ENCODE data around the gene IL34. TPM values are rescaled to one million over a fixed set of nuclear protein-coding genes. Genes with fewer than 3 reads are reported as not detected.

The IL34 gene
- total RNA-seq, 6 donors from 2014 or later = 3.0 to 32.1 (median 14.8) TPM

DNA sequence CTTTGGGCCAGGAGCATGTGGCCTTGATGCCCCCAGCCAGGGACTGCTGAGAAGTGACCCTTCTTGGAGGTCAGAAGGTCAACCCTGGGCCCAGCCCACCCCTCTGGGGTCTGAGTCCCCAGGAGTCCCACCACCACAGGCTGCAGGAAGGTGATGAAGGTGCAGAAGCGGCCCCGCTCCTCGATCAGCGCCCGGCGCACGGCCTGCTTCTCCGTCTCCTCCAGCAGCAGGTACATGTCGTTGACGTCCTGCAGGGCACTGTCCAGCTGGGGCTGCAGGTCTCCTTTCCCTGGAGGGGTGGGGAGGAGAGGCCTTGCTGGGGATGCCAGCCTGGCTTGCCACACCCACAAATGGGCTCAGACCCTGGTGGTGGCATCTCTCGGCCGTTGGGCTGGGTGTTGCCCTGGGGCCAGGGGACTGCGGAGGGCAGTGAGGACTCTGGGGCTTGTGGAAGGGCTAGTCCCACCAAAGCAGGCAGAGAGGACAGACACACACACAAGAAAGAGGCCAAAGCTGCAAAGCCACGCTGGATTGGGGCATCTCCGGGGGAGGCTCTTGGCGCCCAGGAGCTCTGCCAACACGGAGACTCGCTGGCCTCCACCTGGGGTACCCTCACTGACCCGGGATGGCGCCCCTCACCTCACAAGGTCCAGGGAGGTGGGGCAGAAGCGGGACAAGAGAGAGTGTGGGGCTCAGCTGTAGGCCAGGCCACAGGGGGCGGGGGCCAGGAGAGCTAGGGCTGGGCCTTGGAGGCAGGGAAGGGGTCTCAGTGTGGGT is 31.9 kb downstream of the IL34 start:
- Histone ChIP-seq H3K36me3 (peaks cover 27 to 70% (median 55%) of the 10 kb centered on the region in 4 donors), H3K27ac (peak overlapping the region in 1 of 4 donors; percentile 89), H3K4me3 (no peak overlapping the region), H3K4me1 (peaks cover 27 to 38% (median 31%) of the 10 kb centered on the region in 4 donors), H3K27me3 (no peaks in the 10 kb centered on the region), H3K9me3 (no peaks in the 10 kb centered on the region)
- TF ChIP-seq EP300 (IDR thresholded peaks at IDR 0.05) (no peak), POLR2A (IDR thresholded peaks at IDR 0.05) (no peak), POLR2AphosphoS5 (IDR thresholded peaks at IDR 0.05) (no peak)
- TF ChIP-seq, protein P1, sequence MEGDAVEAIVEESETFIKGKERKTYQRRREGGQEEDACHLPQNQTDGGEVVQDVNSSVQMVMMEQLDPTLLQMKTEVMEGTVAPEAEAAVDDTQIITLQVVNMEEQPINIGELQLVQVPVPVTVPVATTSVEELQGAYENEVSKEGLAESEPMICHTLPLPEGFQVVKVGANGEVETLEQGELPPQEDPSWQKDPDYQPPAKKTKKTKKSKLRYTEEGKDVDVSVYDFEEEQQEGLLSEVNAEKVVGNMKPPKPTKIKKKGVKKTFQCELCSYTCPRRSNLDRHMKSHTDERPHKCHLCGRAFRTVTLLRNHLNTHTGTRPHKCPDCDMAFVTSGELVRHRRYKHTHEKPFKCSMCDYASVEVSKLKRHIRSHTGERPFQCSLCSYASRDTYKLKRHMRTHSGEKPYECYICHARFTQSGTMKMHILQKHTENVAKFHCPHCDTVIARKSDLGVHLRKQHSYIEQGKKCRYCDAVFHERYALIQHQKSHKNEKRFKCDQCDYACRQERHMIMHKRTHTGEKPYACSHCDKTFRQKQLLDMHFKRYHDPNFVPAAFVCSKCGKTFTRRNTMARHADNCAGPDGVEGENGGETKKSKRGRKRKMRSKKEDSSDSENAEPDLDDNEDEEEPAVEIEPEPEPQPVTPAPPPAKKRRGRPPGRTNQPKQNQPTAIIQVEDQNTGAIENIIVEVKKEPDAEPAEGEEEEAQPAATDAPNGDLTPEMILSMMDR (IDR thresholded peaks at IDR 0.05) = no peak
- 90 to 92% methylated on average over 10 to 20 of the region's 22 CpGs for WGBS, 2 donors
- peak in 1 of 2 donors; percentile 81 for DNase-seq
- ATAC-seq (ENCODE audit: low FRiP score in 2 of 2) = no peak

DNA sequence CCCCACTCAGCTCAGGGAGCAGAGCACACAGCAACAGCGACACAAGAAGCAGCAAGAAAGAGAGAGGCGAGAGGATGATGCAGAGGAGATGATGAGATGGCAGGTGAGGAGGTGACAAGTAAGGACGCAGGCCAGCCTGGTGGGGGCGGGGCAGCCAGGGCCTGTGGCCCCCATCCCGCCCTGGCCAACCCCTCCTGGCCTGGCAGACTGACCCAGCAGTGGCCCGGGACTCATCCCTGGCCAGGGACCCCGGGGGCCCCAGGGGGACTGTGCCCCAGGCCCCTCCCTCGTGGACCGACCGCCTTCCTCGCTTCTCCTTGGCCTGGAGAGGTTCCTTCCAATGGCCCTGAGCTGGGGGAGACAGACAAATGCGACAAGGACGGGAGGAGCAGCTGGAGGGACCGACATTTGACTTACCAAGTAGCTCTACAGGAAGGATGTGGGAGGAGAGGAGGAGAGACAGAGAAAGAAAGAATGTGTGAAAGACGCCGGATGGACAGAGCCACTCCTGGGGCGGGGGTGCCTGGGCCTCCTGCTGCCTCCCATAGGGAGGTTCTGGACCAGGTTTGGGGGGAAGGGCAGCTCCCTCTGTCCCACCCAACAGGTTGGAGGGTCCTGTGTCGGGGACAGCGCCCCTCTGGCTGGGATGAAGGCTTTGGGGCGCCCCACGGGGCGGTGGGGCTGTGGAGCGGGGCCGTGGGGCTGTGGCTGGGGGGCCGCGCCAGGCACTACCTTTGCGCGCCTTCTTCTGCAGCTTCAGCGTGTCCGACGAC is 32.7 kb downstream of the IL34 start:
- Histone ChIP-seq H3K36me3 (peaks cover 24 to 64% (median 50%) of the 10 kb centered on the region in 4 donors), H3K4me3 (no peak overlapping the region), H3K27ac (peak overlapping the region in 2 of 4 donors; percentile 89 to 93), H3K4me1 (peaks cover 35 to 46% (median 39%) of the 10 kb centered on the region in 4 donors), H3K9me3 (no peaks in the 10 kb centered on the region), H3K27me3 (no peaks in the 10 kb centered on the region)
- DNase-seq = peak in 1 of 2 donors; percentile 76
- WGBS, 2 donors = 88 to 89% methylated on average over 25 to 30 of the region's 31 CpGs
- TF ChIP-seq POLR2AphosphoS5 (IDR thresholded peaks at IDR 0.05) (no peak), POLR2A (IDR thresholded peaks at IDR 0.05) (no peak)
- no peak for ATAC-seq (ENCODE audit: low FRiP score in 2 of 2)

DNA sequence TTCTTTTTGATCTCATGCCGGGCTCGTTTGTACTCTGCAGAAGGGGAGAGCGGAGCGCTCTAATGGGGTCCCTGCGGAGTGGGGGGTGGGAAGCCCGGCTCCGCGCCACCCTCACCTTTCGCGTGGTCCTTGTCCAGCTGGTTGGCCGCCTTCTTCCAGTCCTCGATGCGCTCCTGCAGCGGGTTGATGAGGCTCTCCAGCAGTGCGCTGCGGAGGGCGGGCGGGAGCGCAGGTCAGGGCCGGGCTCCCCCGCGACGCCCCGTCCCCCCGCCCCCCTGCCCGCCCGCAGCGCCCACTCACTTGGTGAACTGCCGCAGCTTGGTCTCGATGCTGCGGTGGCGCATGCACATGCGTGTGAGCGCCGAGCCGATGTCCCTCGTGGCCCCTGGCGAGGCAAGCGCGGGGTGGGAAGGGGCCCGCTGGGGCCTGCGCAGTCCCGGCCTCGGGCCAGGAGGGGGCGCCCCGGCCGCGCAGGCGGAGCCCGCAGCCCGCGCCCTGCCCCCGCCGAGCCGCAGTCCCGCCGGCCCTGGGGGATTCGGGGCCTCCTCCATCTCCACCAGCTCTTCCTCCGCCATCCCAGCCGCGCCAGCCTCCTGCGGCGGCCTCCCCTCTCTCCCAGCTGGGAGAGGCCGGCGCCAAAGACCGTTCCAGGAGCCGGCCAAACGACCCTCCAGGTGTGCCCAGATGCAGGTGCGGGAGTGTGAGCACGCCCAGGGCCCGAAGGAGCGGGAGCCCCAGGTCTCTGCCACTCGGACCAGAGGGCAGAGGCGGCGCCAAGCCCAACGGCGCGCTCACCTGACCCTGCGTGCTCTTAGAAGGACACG is 33.5 kb downstream of the IL34 start:
- peaks cover 43 to 54% (median 47%) of the 10 kb centered on the region in 4 donors for H3K4me1 ChIP-seq
- DNase-seq = peak in 1 of 2 donors; percentile 87
- H3K27ac ChIP-seq = peak overlapping the region in 3 of 4 donors; percentile 68 to 93 (median 89)
- no peak overlapping the region for H3K4me3 ChIP-seq
- no peaks in the 10 kb centered on the region for H3K9me3 ChIP-seq
- no peak for ATAC-seq (ENCODE audit: low FRiP score in 2 of 2)
- peaks cover 0 to 3% (median 0%) of the 10 kb centered on the region in 4 donors for H3K27me3 ChIP-seq
- H3K36me3 ChIP-seq = peaks cover 21 to 56% (median 43%) of the 10 kb centered on the region in 4 donors
- WGBS, 2 donors = 83 to 88% methylated on average over 30 to 58 of the region's 80 CpGs
- TF ChIP-seq, protein P1 (IDR thresholded peaks at IDR 0.05) = peak; percentile 57 to 80 (median 71)
- TF ChIP-seq POLR2A (IDR thresholded peaks at IDR 0.05) (no peak), EP300 (IDR thresholded peaks at IDR 0.05) (no peak), POLR2AphosphoS5 (IDR thresholded peaks at IDR 0.05) (no peak)

DNA sequence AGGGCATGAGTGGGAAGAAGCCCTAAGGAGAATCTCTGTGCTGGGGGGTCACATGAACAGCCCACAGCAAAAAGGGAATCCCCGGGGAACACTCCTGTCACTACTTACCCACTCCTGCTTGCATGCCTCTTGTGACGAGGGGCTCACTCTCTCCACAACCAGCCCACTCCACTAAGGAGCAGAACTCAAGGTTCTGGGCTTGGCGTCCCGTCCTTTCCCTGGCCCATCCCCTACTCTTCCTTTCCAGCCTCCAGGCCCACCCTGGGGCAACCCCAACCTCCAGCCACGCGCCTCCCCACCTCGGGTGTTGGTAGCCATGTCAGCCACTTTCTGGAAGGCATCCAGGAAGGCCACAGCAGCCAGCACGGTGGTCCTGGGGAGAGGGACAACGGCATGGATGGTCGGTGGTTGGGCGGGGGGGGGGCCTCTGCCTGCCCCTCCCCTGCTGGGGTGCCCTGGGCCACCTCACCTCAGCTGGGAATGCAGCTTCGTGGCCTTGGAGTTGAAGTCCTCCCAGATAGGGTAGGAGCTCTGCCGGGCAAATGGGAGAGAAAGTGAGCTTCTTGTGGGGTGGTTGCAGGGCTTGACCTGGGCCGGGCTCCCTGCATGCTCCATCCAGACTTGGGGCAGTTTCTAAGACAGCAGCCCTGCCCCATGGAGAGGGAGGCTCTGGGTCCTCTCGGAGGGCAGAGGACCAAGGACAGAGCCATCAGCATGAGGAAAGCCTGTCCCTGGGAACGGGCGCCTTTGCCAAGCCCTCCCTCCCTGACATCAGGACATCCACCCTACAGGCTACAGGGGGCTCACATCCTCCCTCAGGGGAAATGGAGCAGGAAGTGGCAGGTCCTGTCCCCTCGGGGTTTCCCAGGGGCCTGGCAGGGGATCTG is 34.4 kb downstream of the IL34 start:
- no peak overlapping the region for H3K4me3 ChIP-seq
- no peaks in the 10 kb centered on the region for H3K9me3 ChIP-seq
- 74 to 84% methylated on average over 7 to 15 of the region's 18 CpGs for WGBS, 2 donors
- H3K4me1 ChIP-seq = peaks cover 47 to 62% (median 50%) of the 10 kb centered on the region in 4 donors
- TF ChIP-seq EP300 (IDR thresholded peaks at IDR 0.05) (no peak), POLR2A (IDR thresholded peaks at IDR 0.05) (no peak)
- TF ChIP-seq, protein P1 (IDR thresholded peaks at IDR 0.05) = no peak
- ATAC-seq (ENCODE audit: low FRiP score in 2 of 2) (no peak), DNase-seq (peak in 1 of 2 donors; percentile 57)
- peak overlapping the region; percentile 61 to 93 (median 78) for H3K27ac ChIP-seq
- H3K36me3 ChIP-seq = peaks cover 21 to 47% (median 38%) of the 10 kb centered on the region in 4 donors
- peaks cover 0 to 3% (median 0%) of the 10 kb centered on the region in 4 donors for H3K27me3 ChIP-seq

Data from upper lobe of left lung (tissue), 6 donors.